IMR-90 (cell line): ENCODE data around the gene ANO10. TPM values are rescaled to one million over a fixed set of nuclear protein-coding genes. Genes with fewer than 3 reads are reported as not detected.

Experiments
- ATAC-seq: fragments of 200-7000 bp; cut with Tn5 transposase; 2 replicates; pipeline ENCODE4 v1.9.1; 2020; ENCODE audit warnings: low read depth, mild to moderate bottlenecking, moderate library complexity
- BruUV-seq: library from RNA; stranded (reverse); fragments of 400-500 nt; replicated peaks from 2 replicates; lab custom pipeline; 2021; lab: Mats Ljungman, UMichigan
- CTCF ChIA-PET: fragments of 300-600 bp; formaldehyde crosslinking; extraction: SDS; loops from one replicate; lab custom pipeline; 2021; ENCODE audit warnings: antibody characterized with exemption; lab: Yijun Ruan, JAX
- POLR2A ChIA-PET: fragments of 300-600 bp; sonication (Branson Sonifier 250); formaldehyde crosslinking; loops from one replicate; lab custom pipeline; 2022; ENCODE audit warnings: antibody characterized with exemption; ENCODE audit not compliant: unreplicated experiment; lab: Charles Lee
- DNase-seq: peaks from one replicate; pipeline ENCODE4 v3.0.0; 2013
- H2AFZ ChIP-seq: replicated peaks from 2 replicates; pipeline ENCODE3; 2013; ENCODE audit warnings: low read length, mild to moderate bottlenecking; ENCODE audit not compliant: poor library complexity
- H2AK5ac ChIP-seq: 2 replicates; pipeline ENCODE4 v1.6.1; 2013; ENCODE audit warnings: low read depth, low read length, inconsistent platforms
- H2AK9ac ChIP-seq: replicated peaks from 2 replicates; pipeline ENCODE3; 2013; ENCODE audit warnings: mild to moderate bottlenecking, low read depth, low read length, moderate library complexity; ENCODE audit not compliant: poor library complexity
- H2BK120ac ChIP-seq: 2 replicates; pipeline ENCODE4 v1.6.1; 2013; ENCODE audit warnings: low read depth, low read length, inconsistent platforms
- H2BK15ac ChIP-seq: 3 replicates; pipeline ENCODE4 v1.6.1; 2013; ENCODE audit warnings: low read depth, low read length, inconsistent platforms
- H2BK20ac ChIP-seq: 2 replicates; pipeline ENCODE4 v1.6.1; 2013; ENCODE audit warnings: low read depth, mild to moderate bottlenecking, inconsistent platforms, low read length, moderate library complexity
- H2BK5ac ChIP-seq: 2 replicates; pipeline ENCODE4 v1.6.1; 2013; ENCODE audit warnings: mild to moderate bottlenecking, low read depth, low read length, inconsistent platforms; ENCODE audit not compliant: poor library complexity, severe bottlenecking
- H3K14ac ChIP-seq: replicated peaks from 2 replicates; pipeline ENCODE4 v1.6.1; 2013; ENCODE audit warnings: low read depth, low read length, inconsistent platforms
- H3K18ac ChIP-seq: 2 replicates; pipeline ENCODE4 v1.6.1; 2013; ENCODE audit warnings: low read depth, low read length, control low read depth
- H3K23ac ChIP-seq: 2 replicates; pipeline ENCODE4 v1.6.1; 2013; ENCODE audit warnings: low read depth, low read length, inconsistent platforms
- H3K27ac ChIP-seq: 2 replicates; pipeline ENCODE4 v1.5.1; 2013; ENCODE audit warnings: mild to moderate bottlenecking, control low read depth, low read length; ENCODE audit not compliant: insufficient read depth
- H3K27me3 ChIP-seq: 2 replicates; pipeline ENCODE4 v1.6.1; 2013; ENCODE audit warnings: low read length; ENCODE audit not compliant: control insufficient read depth, insufficient read depth
- H3K36me3 ChIP-seq: 2 replicates; pipeline ENCODE4 v1.6.1; 2013; ENCODE audit warnings: low read length, mixed read lengths; ENCODE audit not compliant: control insufficient read depth, insufficient read depth
- H3K4ac ChIP-seq: 2 replicates; pipeline ENCODE4 v1.6.1; 2013; ENCODE audit warnings: low read depth, low read length, inconsistent platforms
- H3K4me1 ChIP-seq: 2 replicates; pipeline ENCODE4 v1.6.1; 2013; ENCODE audit warnings: low read length, mixed read lengths; ENCODE audit not compliant: control insufficient read depth, insufficient read depth
- H3K4me2 ChIP-seq: 2 replicates; pipeline ENCODE4 v1.6.1; 2013; ENCODE audit warnings: low read depth, mild to moderate bottlenecking, control low read depth, low read length, moderate library complexity
- H3K4me3 ChIP-seq: 2 replicates; pipeline ENCODE4 v1.5.1; 2013; ENCODE audit warnings: low read depth, mild to moderate bottlenecking, control low read depth, low read length, moderate library complexity; ENCODE audit not compliant: insufficient read depth
- H3K56ac ChIP-seq: 2 replicates; pipeline ENCODE4 v1.6.1; 2013; ENCODE audit warnings: low read length, inconsistent platforms; ENCODE audit not compliant: insufficient read depth; ENCODE audit errors: extremely low read depth
- H3K79me1 ChIP-seq, 2 experiments: 2 replicates each; pipeline ENCODE4 v1.6.1; 2013; ENCODE audit warnings: low read length in 2 of 2, inconsistent platforms in 1 of 2, low read depth in 1 of 2
- H3K9ac ChIP-seq: 2 replicates; pipeline ENCODE4 v1.6.1; 2013; ENCODE audit warnings: low read depth, low read length, control low read depth
- H3K9me1 ChIP-seq: 2 replicates; pipeline ENCODE4 v1.6.1; 2013; ENCODE audit warnings: low read length, inconsistent platforms; ENCODE audit not compliant: insufficient read depth
- H3K9me3 ChIP-seq: 2 replicates; pipeline ENCODE4 v1.6.1; 2013; ENCODE audit warnings: low read length; ENCODE audit not compliant: control insufficient read depth, insufficient read depth
- H4K20me1 ChIP-seq: 2 replicates; pipeline ENCODE4 v1.6.1; 2013; ENCODE audit warnings: low read length, inconsistent platforms; ENCODE audit not compliant: insufficient read depth
- H4K5ac ChIP-seq: 2 replicates; pipeline ENCODE4 v1.6.1; 2013; ENCODE audit warnings: mild to moderate bottlenecking, low read depth, low read length, control low read depth
- H4K8ac ChIP-seq, 2 experiments: 2 replicates each; pipeline ENCODE4 v1.6.1; 2013; ENCODE audit warnings: low read depth in 2 of 2, low read length in 2 of 2, control low read depth in 1 of 2, inconsistent platforms in 1 of 2
- H4K91ac ChIP-seq: 2 replicates; pipeline ENCODE4 v1.6.1; 2013; ENCODE audit warnings: low read depth, low read length, inconsistent platforms; ENCODE audit not compliant: insufficient read depth
- BHLHE40 ChIP-seq: fragments of 150-350 bp; IDR thresholded peaks from 2 replicates; pipeline ENCODE4 v1.6.1; 2016; ENCODE audit warnings: mild to moderate bottlenecking, low read depth, low read length
- FOS ChIP-seq: fragments of 150-350 bp; IDR thresholded peaks from 2 replicates; pipeline ENCODE4 v1.6.1; 2016; ENCODE audit warnings: low read depth, low read length
- MAZ ChIP-seq: IDR thresholded peaks from 2 replicates; pipeline ENCODE4 v1.6.1; 2012; ENCODE audit warnings: low read depth, mild to moderate bottlenecking, low read length, improper control_type of control experiment, moderate library complexity, borderline replicate concordance
- RAD21 ChIP-seq: IDR thresholded peaks from 2 replicates; pipeline ENCODE4 v1.6.1; 2012; ENCODE audit warnings: low read length, improper control_type of control experiment
- RCOR1 ChIP-seq: IDR thresholded peaks from 2 replicates; pipeline ENCODE4 v1.6.1; 2012; ENCODE audit warnings: mild to moderate bottlenecking, low read length, improper control_type of control experiment; ENCODE audit not compliant: insufficient replicate concordance
- dilution Hi-C: fragments of 300-500 bp; cut with HindIII; formaldehyde crosslinking; loops from one replicate; pipeline ENCODE4 v1.14.3; 2018; ENCODE audit warnings: low sequenced_read_pairs; ENCODE audit not compliant: unreplicated experiment
- in situ Hi-C: fragments of 300-500 bp; cut with MboI; formaldehyde crosslinking; loops from 3 replicates; pipeline ENCODE4 v1.14.3; 2019; ENCODE audit warnings: low sequenced_read_pairs, inconsistent platforms, mixed read lengths
- intact Hi-C: fragments of 100-400 bp; cut with micrococcal nuclease; formaldehyde crosslinking; loops from 2 replicates; pipeline ENCODE4 v1.10.0; 2022
- polyA plus RNA-seq, 3 experiments: library from polyadenylated mRNA; depleted of rRNA; stranded (reverse); fragments of >200 nt; gene quantifications; 2 replicates each; pipeline ENCODE4 v1.2.3, GENCODE V29; 2012; ENCODE audit warnings: low replicate concordance in 1 of 3
- total RNA-seq: library from RNA; depleted of rRNA; stranded (reverse); fragments of >200 nt; gene quantifications from 2 replicates; pipeline ENCODE4 v1.2.3, GENCODE V29; 2012
- TF ChIP-seq, protein P1 (sequence below): conservative IDR thresholded peaks from 2 replicates; pipeline ENCODE4 v1.5.1; 2012; ENCODE audit warnings: mild to moderate bottlenecking, low read depth, low read length, improper control_type of control experiment

ANO10 gene
- total and polyA plus RNA-seq, 2 of the 4 experiments (the other 2 are of a cell fraction): 28.5 to 41.6 TPM

DNA sequence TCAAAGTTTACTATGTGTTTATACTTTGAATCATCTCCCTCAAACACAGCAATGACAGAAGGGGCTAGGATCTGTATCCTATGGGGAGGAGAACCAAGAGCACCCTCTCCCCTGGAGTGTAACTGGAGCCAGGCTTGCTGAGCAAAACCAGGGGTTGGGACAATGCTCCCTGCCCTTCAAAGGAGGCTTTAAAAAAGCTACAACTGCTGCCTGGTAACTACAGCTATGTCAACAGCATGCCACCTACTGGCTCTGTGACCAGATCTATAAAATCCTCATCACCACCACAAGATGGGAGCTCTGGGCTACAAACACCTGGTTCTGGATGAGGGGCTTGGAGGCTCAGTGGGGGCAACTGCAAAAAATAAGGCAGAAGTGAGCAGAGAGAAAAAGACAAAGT lies 61.9 kb downstream of the ANO10 start:
- Histone ChIP-seq H3K4me2 (no peak overlapping the region), H4K8ac (no peak overlapping the region), H4K5ac (no peak overlapping the region), H4K91ac (no peak overlapping the region), H3K4ac (no peak overlapping the region), H3K79me1 (peaks cover 0 to 3% of the 10 kb centered on the region in 2 experiments; a peak in 1 of 4 replicates), H2BK5ac (no peak overlapping the region), H3K18ac (no peak overlapping the region), H3K14ac (no peak overlapping the region), H2BK15ac (no peak overlapping the region), H4K20me1 (no peaks in the 10 kb centered on the region), H2AFZ (peak overlapping the region; percentile 19), H3K4me3 (no peak overlapping the region), H3K9me3 (no peaks in the 10 kb centered on the region), H3K9ac (no peak overlapping the region), H3K9me1 (peaks cover 3% of the 10 kb centered on the region; the same call in 1 of the 2 replicates), H3K4me1 (peaks cover 3% of the 10 kb centered on the region; the same call in 1 of the 2 replicates), H2BK120ac (no peak overlapping the region), H3K27me3 (no peaks in the 10 kb centered on the region), H2AK9ac (peak overlapping the region; percentile 30), H3K36me3 (peaks cover 15% of the 10 kb centered on the region), H3K56ac (no peak overlapping the region), H2BK20ac (no peak overlapping the region), H3K23ac (no peak overlapping the region), H2AK5ac (no peak overlapping the region), H3K27ac (no peak overlapping the region)
- DNase-seq (peak; percentile 9), ATAC-seq (peak; percentile 67)
- dilution Hi-C loops: no loop called here
- intact Hi-C loops: no loop called here
- ChIA-PET CTCF (interaction anchor here (0.9 kb wide), 1 partner anchor 20 kb away, joined by 3 read pairs; no protein-coding TSS in a partner anchor), POLR2A (no interaction called here)
- in situ Hi-C loops: no loop called here
- TF ChIP-seq MAZ (no peak), BHLHE40 (no peak), RCOR1 (no peak), RAD21 (no peak), FOS (no peak)
- TF ChIP-seq, protein P1, sequence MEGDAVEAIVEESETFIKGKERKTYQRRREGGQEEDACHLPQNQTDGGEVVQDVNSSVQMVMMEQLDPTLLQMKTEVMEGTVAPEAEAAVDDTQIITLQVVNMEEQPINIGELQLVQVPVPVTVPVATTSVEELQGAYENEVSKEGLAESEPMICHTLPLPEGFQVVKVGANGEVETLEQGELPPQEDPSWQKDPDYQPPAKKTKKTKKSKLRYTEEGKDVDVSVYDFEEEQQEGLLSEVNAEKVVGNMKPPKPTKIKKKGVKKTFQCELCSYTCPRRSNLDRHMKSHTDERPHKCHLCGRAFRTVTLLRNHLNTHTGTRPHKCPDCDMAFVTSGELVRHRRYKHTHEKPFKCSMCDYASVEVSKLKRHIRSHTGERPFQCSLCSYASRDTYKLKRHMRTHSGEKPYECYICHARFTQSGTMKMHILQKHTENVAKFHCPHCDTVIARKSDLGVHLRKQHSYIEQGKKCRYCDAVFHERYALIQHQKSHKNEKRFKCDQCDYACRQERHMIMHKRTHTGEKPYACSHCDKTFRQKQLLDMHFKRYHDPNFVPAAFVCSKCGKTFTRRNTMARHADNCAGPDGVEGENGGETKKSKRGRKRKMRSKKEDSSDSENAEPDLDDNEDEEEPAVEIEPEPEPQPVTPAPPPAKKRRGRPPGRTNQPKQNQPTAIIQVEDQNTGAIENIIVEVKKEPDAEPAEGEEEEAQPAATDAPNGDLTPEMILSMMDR: 0 out of 2 replicates have a peak, but pooled peaks have one; percentile 3
- no TSS peak for BruUV-seq
